Ishikawa (cell line): ENCODE measurements around the gene GAS7.

Experiments used
- CEBPB ChIP-seq: IDR thresholded peaks from 2 replicates; pipeline ENCODE4 v1.6.1; 2012
- CREB1 ChIP-seq: IDR thresholded peaks from 2 replicates; pipeline ENCODE4 v1.6.1; 2012; ENCODE audit warnings: low read depth
- EGR1 ChIP-seq: IDR thresholded peaks from 2 replicates; pipeline ENCODE4 v1.6.1; 2012
- EP300 ChIP-seq: IDR thresholded peaks from 2 replicates; pipeline ENCODE4 v1.6.1; 2012; ENCODE audit warnings: borderline replicate concordance
- FOXM1 ChIP-seq: IDR thresholded peaks from 2 replicates; pipeline ENCODE4 v1.6.1; 2012; ENCODE audit warnings: low read depth, borderline replicate concordance
- RAD21 ChIP-seq: IDR thresholded peaks from 2 replicates; pipeline ENCODE4 v1.6.1; 2012; ENCODE audit warnings: low read depth
- TAF1 ChIP-seq: IDR thresholded peaks from 2 replicates; pipeline ENCODE4 v1.6.1; 2012; ENCODE audit warnings: low read depth, mild to moderate bottlenecking
- TCF12 ChIP-seq: IDR thresholded peaks from 2 replicates; pipeline ENCODE4 v1.6.1; 2012; ENCODE audit warnings: low read depth
- TEAD4 ChIP-seq: IDR thresholded peaks from 2 replicates; pipeline ENCODE4 v1.6.1; 2012
- YY1 ChIP-seq: IDR thresholded peaks from 2 replicates; pipeline ENCODE4 v1.6.1; 2012; ENCODE audit warnings: low read depth
- ZBTB7A ChIP-seq: IDR thresholded peaks from 2 replicates; pipeline ENCODE4 v1.6.1; 2012; ENCODE audit warnings: low read depth
- TF ChIP-seq, protein P1 (sequence below): IDR thresholded peaks from 2 replicates; pipeline ENCODE4 v1.6.1; 2012
- TF ChIP-seq, protein P2 (sequence below): IDR thresholded peaks from 2 replicates; pipeline ENCODE4 v1.6.1; 2012; ENCODE audit warnings: low read depth, mild to moderate bottlenecking
- TF ChIP-seq, protein P3 (sequence below): IDR thresholded peaks from 2 replicates; pipeline ENCODE4 v1.6.1; 2012

DNA sequence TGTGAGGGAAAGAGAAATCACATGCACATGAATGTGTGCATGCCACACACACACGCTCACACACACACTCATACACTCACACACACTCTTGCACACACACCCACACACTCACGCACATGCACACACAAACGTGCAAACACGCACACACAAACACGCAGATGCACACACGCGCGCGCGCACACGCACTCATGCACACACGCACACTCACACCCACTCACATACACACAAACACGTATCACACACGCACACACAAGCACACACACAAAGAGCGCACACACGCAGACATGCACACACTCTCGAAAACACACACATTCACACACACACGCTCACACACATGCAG, 72.2 kb downstream of the GAS7 start:
- TF ChIP-seq, protein P1, sequence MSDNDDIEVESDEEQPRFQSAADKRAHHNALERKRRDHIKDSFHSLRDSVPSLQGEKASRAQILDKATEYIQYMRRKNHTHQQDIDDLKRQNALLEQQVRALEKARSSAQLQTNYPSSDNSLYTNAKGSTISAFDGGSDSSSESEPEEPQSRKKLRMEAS, result no peak
- TF ChIP-seq CEBPB, result no peak
- TF ChIP-seq, protein P2, sequence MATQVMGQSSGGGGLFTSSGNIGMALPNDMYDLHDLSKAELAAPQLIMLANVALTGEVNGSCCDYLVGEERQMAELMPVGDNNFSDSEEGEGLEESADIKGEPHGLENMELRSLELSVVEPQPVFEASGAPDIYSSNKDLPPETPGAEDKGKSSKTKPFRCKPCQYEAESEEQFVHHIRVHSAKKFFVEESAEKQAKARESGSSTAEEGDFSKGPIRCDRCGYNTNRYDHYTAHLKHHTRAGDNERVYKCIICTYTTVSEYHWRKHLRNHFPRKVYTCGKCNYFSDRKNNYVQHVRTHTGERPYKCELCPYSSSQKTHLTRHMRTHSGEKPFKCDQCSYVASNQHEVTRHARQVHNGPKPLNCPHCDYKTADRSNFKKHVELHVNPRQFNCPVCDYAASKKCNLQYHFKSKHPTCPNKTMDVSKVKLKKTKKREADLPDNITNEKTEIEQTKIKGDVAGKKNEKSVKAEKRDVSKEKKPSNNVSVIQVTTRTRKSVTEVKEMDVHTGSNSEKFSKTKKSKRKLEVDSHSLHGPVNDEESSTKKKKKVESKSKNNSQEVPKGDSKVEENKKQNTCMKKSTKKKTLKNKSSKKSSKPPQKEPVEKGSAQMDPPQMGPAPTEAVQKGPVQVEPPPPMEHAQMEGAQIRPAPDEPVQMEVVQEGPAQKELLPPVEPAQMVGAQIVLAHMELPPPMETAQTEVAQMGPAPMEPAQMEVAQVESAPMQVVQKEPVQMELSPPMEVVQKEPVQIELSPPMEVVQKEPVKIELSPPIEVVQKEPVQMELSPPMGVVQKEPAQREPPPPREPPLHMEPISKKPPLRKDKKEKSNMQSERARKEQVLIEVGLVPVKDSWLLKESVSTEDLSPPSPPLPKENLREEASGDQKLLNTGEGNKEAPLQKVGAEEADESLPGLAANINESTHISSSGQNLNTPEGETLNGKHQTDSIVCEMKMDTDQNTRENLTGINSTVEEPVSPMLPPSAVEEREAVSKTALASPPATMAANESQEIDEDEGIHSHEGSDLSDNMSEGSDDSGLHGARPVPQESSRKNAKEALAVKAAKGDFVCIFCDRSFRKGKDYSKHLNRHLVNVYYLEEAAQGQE, result no peak
- TF ChIP-seq RAD21, result no peak
- TF ChIP-seq CREB1, result no peak
- no peak for TF ChIP-seq TCF12
- no peak for TF ChIP-seq EP300
- TF ChIP-seq, protein P3, sequence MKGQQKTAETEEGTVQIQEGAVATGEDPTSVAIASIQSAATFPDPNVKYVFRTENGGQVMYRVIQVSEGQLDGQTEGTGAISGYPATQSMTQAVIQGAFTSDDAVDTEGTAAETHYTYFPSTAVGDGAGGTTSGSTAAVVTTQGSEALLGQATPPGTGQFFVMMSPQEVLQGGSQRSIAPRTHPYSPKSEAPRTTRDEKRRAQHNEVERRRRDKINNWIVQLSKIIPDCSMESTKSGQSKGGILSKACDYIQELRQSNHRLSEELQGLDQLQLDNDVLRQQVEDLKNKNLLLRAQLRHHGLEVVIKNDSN, result no peak
- no peak for TF ChIP-seq TAF1
- TF ChIP-seq YY1, result no peak
- TF ChIP-seq TEAD4, result no peak
- TF ChIP-seq ZBTB7A, result no peak
- no peak for TF ChIP-seq FOXM1
- no peak for TF ChIP-seq EGR1
